ENCODE data around the gene TRMT44.

Gene TRMT44

DNA sequence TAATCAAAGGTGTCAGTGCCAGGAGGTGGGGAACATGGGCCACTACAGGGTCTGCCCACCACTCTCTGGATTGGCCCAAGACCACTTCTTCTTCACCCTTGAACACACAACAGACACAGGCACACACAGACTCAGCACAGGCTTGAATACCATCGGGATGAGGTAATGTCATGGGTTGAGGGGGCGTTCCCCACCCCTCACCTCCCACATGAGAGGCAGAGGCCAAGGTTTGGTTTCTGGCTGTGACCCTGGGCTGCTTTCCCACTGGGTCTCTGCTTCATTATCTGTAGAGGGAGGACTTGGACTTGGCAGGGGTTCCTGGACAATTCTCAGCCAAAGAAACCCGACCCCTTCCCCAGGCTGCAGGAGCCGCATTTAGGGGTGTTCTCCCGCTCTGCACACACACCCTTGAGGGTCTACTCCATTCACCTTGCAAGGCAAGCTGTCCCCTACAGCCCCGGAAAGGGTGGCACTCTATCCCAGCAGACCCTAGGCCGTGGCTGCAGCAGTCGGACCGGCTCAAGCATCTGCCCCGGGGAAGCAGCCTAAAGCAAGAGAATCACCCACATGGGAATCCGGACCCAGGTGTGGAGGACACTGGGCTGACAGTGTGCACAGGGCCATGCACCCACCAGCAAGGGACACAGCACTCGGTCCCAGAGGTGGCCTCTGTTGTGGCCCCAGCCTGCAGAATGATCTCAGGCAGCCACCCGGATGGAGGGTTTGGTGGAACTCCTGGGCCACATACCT, 62.4 kb downstream of the TRMT44 start:
- peaks cover 42% of the 10 kb centered on the region for H3K4me1 ChIP-seq (ENCODE audit: insufficient read depth, low read length)
- no peaks in the 10 kb centered on the region for H3K9me3 ChIP-seq (ENCODE audit: low read length)
- H3K27ac ChIP-seq (ENCODE audit: low read depth, low read length): no peak overlapping the region
- no peak overlapping the region for H3K9ac ChIP-seq (ENCODE audit: low read length)
- H3K4me3 ChIP-seq (ENCODE audit: low read depth in 1 of 2, low read length in 2 of 2): no peak overlapping the region
- H3K36me3 ChIP-seq (ENCODE audit: insufficient read depth, low read length): no peaks in the 10 kb centered on the region
- no peaks in the 10 kb centered on the region for H3K27me3 ChIP-seq (ENCODE audit: control insufficient read depth in 1 of 2, insufficient read depth in 2 of 2, low read length in 2 of 2)

DNA sequence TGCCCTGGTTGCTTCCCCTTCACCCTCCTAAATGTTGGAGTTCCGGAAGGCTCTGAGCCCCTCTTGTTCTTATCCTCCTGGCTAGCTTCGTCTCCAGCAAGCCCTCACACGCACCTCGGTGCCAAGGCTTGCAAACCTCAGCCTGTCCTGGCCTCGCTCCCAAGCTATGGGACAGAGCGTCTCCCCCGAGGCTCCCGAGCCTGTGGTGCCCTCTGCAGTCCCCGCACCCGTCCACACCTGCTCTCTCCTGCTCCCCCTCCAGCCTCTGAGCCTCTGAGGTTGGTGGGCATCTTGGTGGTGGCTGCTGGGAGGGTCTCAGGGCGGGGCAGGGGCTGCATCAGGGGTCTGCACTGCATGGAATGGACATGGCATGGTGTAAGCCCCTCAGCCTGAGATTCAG, 63.2 kb downstream of the TRMT44 start:
- H3K27me3 ChIP-seq (ENCODE audit: control insufficient read depth in 1 of 2, insufficient read depth in 2 of 2, low read length in 2 of 2): no peaks in the 10 kb centered on the region
- no peak overlapping the region for H3K4me3 ChIP-seq (ENCODE audit: low read depth in 1 of 2, low read length in 2 of 2)
- H3K27ac ChIP-seq (ENCODE audit: low read depth, low read length): no peak overlapping the region
- no peaks in the 10 kb centered on the region for H3K9me3 ChIP-seq (ENCODE audit: low read length)
- no peak overlapping the region for H3K9ac ChIP-seq (ENCODE audit: low read length)
- H3K4me1 ChIP-seq (ENCODE audit: insufficient read depth, low read length): peaks cover 42% of the 10 kb centered on the region
- no peaks in the 10 kb centered on the region for H3K36me3 ChIP-seq (ENCODE audit: insufficient read depth, low read length)

DNA sequence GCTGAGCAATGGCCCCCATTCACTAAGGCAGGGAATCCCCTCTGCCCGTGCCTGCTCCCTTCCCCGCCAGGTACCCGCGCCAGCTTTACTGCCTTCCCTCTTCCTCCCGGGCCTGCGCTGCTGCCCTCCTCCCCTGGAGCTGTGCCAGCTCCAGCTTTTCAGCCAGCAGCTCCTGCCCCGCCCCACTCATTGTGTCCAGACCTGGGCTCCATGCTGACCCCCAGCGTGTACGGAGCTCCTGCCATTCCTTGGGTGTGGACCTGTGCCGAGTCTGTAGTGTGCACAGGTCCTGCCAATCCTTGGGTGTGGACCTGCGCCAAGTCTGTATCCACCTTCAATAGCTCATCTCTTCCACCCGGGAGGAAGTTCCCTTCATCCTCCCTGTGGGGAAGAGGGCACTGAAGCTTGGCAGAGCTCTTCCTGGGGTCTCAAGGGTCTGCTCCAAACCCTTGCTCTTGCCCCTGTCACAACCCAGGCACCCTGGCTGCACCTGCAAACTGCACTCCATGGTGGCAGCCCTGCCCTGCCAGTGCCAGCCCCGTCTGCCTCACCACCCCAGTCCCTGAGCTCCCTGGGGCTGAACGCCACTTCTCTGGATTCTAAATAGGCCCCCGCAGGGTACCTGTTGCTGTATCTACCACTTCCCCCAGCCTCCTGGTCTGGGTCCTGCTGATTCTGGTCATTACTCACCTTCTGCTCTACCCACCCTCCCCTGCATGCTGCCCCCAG, 63.9 kb downstream of the TRMT44 start:
- Histone ChIP-seq H3K36me3 (ENCODE audit: insufficient read depth, low read length) (no peaks in the 10 kb centered on the region), H3K4me1 (ENCODE audit: insufficient read depth, low read length) (peaks cover 42% of the 10 kb centered on the region)

DNA sequence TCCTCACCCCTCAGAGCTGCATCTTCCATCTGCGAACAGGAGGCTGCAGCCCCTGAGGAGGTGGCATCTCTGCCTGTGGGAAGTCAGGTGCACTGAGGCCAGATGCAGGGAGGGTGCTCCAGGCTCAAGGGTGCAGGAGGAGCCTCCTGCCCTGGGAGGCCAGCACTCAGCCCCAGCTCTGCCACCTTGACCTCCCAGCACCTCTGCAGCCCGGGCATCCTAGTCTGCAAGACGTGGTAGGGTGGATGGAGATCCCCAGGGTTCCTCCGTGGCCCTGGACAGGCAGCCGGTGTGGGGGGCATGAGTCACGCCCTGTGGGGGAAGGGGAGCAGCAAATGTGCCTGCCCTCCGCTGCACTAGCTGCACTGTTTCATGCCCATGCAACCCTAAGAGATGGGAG, 64.7 kb downstream of the TRMT44 start:
- H3K4me1 ChIP-seq (ENCODE audit: insufficient read depth, low read length): peaks cover 42% of the 10 kb centered on the region
- H3K27ac ChIP-seq (ENCODE audit: low read depth, low read length): no peak overlapping the region
- H3K36me3 ChIP-seq (ENCODE audit: insufficient read depth, low read length): no peaks in the 10 kb centered on the region
- H3K27me3 ChIP-seq (ENCODE audit: control insufficient read depth in 1 of 2, insufficient read depth in 2 of 2, low read length in 2 of 2): no peaks in the 10 kb centered on the region
- no peak overlapping the region for H3K9ac ChIP-seq (ENCODE audit: low read length)
- H3K4me3 ChIP-seq (ENCODE audit: low read depth in 1 of 2, low read length in 2 of 2): no peak overlapping the region
- no peaks in the 10 kb centered on the region for H3K9me3 ChIP-seq (ENCODE audit: low read length)

More for the DNA sequence above, 63.9 kb downstream of the TRMT44 start:
- Histone ChIP-seq H3K9me3 (ENCODE audit: low read length) (no peaks in the 10 kb centered on the region), H3K4me3 (ENCODE audit: low read depth in 1 of 2, low read length in 2 of 2) (no peak overlapping the region), H3K27ac (ENCODE audit: low read depth, low read length) (no peak overlapping the region), H3K27me3 (ENCODE audit: control insufficient read depth in 1 of 2, insufficient read depth in 2 of 2, low read length in 2 of 2) (no peaks in the 10 kb centered on the region), H3K9ac (ENCODE audit: low read length) (no peak overlapping the region)

DNA sequence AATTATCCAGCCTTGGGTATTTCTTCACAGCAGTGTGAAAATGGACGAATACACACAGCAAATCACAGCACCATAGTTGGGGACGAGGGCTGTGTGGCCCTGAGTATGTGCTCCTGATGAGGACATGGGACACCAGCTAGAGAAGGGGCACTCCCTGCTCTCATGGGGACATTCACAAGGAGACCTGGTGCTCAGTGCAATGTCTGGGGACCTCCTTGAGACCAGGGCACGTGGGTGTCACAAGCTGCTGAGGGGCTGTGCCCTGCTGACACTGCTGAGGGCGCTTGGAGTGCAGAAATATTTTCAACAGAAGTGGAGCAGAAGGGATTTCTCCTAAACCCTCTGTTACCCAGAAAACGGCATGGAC, 65.4 kb downstream of the TRMT44 start:
- no peak overlapping the region for H3K9ac ChIP-seq (ENCODE audit: low read length)
- no peak overlapping the region for H3K4me3 ChIP-seq (ENCODE audit: low read depth in 1 of 2, low read length in 2 of 2)
- peak overlapping the region; percentile 70 for H3K27ac ChIP-seq (ENCODE audit: low read depth, low read length)
- no peaks in the 10 kb centered on the region for H3K36me3 ChIP-seq (ENCODE audit: insufficient read depth, low read length)
- no peaks in the 10 kb centered on the region for H3K27me3 ChIP-seq (ENCODE audit: control insufficient read depth in 1 of 2, insufficient read depth in 2 of 2, low read length in 2 of 2)
- peaks cover 42% of the 10 kb centered on the region for H3K4me1 ChIP-seq (ENCODE audit: insufficient read depth, low read length)
- H3K9me3 ChIP-seq (ENCODE audit: low read length): no peaks in the 10 kb centered on the region

DNA sequence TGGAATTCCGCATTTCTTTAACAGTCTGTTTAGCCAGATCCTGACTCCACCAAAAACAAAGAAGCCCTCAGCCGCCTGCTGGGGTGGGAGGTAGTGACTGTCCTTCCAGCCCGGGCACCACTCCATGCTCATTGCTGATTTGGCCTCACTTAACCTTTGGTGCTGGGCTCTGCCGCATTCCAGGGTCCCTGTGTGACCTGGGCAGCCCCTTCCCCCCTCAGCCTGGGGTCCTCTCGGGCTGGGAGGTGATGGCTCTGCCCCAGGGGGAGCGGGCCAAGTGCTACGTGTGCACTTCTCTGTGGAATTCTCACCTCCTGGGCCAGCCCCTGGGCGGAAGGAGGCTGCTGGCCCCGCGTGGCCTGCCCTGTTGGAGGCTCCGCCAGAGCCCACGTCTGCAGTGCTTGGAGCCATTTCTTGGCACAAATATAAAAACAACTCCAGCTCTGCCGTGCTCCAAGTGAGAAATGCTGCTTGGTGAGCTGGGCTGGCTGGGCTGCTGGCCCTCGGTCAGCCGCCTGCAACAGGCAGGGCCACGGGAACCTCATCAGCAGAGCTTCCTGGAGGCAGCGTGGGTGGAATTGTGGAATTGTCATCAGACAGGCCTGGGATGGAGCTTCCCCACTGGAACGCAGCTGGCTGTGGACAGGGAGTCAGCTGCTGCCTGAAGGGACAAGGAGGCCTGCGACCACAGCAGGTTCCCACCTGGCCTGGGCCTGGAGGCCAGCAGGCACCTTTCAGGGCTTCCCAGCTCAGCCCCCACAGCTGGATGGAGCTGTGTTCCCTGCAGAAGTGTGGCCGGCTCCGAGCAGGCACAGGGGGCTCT, 66.0 kb downstream of the TRMT44 start:
- Histone ChIP-seq H3K27ac (ENCODE audit: low read depth, low read length) (peak overlapping the region; percentile 70), H3K27me3 (ENCODE audit: control insufficient read depth in 1 of 2, insufficient read depth in 2 of 2, low read length in 2 of 2) (no peaks in the 10 kb centered on the region), H3K9ac (ENCODE audit: low read length) (no peak overlapping the region), H3K36me3 (ENCODE audit: insufficient read depth, low read length) (no peaks in the 10 kb centered on the region), H3K4me1 (ENCODE audit: insufficient read depth, low read length) (peaks cover 42% of the 10 kb centered on the region), H3K9me3 (ENCODE audit: low read length) (no peaks in the 10 kb centered on the region), H3K4me3 (ENCODE audit: low read depth in 1 of 2, low read length in 2 of 2) (no peak overlapping the region)

DNA sequence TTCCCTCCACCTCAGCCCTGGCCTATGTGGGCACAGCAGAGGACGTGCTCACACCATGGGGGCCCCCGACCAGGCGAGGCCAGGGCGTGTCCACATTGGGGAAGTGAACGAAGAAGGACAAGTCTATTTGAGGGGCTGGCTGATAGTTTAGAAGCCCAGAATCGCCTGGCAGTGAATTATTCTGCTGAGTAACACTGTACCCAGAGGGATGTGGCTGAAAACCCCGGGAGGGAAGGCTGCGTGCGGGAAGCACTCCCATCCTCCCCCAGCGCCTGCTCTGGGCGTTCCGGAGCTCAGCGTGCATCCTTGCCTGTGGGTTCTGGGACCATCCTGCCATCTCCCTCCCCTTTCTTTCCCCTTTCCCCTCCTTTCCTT, 66.6 kb downstream of the TRMT44 start:
- peak overlapping the region; percentile 9 for H3K9ac ChIP-seq (ENCODE audit: low read length)
- no peak overlapping the region for H3K4me3 ChIP-seq (ENCODE audit: low read depth in 1 of 2, low read length in 2 of 2)

DNA sequence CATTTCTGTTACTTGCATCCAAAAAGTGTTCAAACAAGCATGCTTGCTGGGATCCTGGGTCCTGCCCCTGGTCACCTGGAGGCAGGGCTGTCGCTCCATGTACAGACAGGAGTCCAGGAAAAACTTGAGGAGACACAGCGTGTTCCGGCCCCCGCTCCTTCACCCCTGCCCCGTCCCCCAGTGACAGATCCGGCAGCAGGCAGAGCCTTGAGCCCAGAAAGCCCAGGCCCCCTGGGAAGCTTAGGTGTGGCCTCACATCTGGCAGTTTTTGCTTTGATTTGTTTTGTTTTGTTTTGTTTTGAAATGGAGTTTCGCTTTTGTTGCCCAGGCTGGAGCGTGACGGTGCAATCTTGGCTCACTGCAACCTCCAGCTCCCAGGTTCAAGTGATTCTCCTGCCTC, 67.0 kb downstream of the TRMT44 start:
- Histone ChIP-seq H3K9me3 (ENCODE audit: low read length) (no peaks in the 10 kb centered on the region), H3K4me3 (ENCODE audit: low read depth in 1 of 2, low read length in 2 of 2) (no peak overlapping the region), H3K9ac (ENCODE audit: low read length) (no peak overlapping the region), H3K27ac (ENCODE audit: low read depth, low read length) (peak overlapping the region; percentile 70), H3K27me3 (ENCODE audit: control insufficient read depth in 1 of 2, insufficient read depth in 2 of 2, low read length in 2 of 2) (no peaks in the 10 kb centered on the region), H3K4me1 (ENCODE audit: insufficient read depth, low read length) (peaks cover 39% of the 10 kb centered on the region), H3K36me3 (ENCODE audit: insufficient read depth, low read length) (no peaks in the 10 kb centered on the region)

More for the DNA sequence above, 66.6 kb downstream of the TRMT44 start:
- Histone ChIP-seq H3K36me3 (ENCODE audit: insufficient read depth, low read length) (no peaks in the 10 kb centered on the region), H3K4me1 (ENCODE audit: insufficient read depth, low read length) (peaks cover 42% of the 10 kb centered on the region), H3K27me3 (ENCODE audit: control insufficient read depth in 1 of 2, insufficient read depth in 2 of 2, low read length in 2 of 2) (no peaks in the 10 kb centered on the region), H3K9me3 (ENCODE audit: low read length) (no peaks in the 10 kb centered on the region), H3K27ac (ENCODE audit: low read depth, low read length) (peak overlapping the region; percentile 70)

DNA sequence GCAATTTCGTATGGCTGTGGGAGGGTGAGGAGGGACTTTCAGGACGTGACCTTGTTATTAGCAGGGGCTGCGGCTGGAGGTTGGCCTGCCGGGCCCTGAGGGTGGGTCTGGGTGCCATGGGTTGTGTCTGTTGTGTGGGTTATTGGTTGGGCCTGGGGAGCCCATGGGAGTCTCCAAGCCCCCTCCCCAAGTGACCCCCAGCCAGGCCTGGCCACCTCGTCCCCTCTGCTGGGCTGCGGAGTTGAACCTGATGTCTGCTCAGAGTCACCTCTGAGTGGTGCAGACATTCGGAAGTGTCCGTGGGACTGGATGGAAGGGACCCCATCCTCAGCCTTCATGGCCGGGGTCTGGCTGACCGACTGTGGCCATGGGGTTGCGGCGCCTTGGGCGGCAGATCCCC, 67.7 kb downstream of the TRMT44 start:
- Histone ChIP-seq H3K9ac (ENCODE audit: low read length) (no peak overlapping the region), H3K4me3 (ENCODE audit: low read depth in 1 of 2, low read length in 2 of 2) (no peak overlapping the region), H3K27me3 (ENCODE audit: control insufficient read depth in 1 of 2, insufficient read depth in 2 of 2, low read length in 2 of 2) (no peaks in the 10 kb centered on the region), H3K4me1 (ENCODE audit: insufficient read depth, low read length) (peaks cover 36% of the 10 kb centered on the region), H3K27ac (ENCODE audit: low read depth, low read length) (no peak overlapping the region), H3K36me3 (ENCODE audit: insufficient read depth, low read length) (no peaks in the 10 kb centered on the region), H3K9me3 (ENCODE audit: low read length) (no peaks in the 10 kb centered on the region)

DNA sequence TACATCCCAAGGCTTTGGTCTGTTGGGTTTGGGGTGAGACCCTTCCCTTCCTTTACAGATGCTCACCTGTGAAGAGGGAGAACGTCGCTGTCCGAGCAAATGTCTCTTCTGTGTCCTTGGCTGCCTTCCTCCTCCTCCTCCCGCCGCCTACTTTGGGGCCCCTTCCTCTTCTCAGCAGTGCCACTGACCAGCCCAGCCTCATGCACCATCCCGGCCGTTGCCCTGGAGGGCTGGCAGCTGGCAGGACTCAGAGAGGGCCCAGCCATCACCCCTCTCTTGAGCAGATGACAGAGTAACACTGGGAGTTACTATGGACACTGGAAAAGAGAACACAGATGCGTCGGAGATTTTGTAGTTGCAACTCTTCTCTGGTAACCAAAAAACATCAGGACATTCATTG, 68.2 kb downstream of the TRMT44 start:
- H3K9ac ChIP-seq (ENCODE audit: low read length): no peak overlapping the region
- H3K4me3 ChIP-seq (ENCODE audit: low read depth in 1 of 2, low read length in 2 of 2): no peak overlapping the region
- H3K9me3 ChIP-seq (ENCODE audit: low read length): no peaks in the 10 kb centered on the region
- H3K4me1 ChIP-seq (ENCODE audit: insufficient read depth, low read length): peaks cover 32% of the 10 kb centered on the region
- no peaks in the 10 kb centered on the region for H3K36me3 ChIP-seq (ENCODE audit: insufficient read depth, low read length)
- H3K27me3 ChIP-seq (ENCODE audit: control insufficient read depth in 1 of 2, insufficient read depth in 2 of 2, low read length in 2 of 2): no peaks in the 10 kb centered on the region
- H3K27ac ChIP-seq (ENCODE audit: low read depth, low read length): no peak overlapping the region

DNA sequence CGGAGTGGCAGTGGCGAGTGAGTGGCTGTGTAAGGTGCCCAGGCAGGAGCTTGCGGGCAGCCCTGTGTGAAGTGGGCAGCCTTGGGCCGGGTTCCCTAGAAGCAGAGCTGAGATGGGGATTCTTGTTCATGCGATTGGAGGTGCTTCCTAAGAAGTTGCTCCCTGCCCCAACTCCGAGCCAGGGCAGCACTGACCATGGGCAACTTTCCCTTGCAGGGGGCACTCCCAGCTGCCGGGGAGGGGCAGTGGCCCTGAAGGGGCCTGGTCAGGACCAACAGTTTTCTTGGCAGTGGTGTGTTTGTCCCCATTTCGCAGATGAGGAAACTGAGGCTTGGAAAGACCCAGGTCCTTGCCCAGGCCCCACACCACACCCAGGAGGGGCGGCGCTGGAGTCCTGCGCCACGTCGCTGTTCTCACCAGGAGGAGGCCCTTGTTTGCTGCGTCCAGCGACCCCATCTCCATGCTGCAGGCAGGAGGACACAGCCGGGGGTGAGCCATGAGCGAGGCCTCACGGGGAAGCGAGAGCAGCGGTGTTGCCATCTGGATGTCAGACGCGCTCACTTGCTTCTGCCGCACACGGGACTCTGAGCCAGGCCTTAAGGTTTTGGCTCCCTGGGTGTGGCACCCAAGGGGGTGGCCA, 68.9 kb downstream of the TRMT44 start:
- Histone ChIP-seq H3K27ac (ENCODE audit: low read depth, low read length) (no peak overlapping the region), H3K4me1 (ENCODE audit: insufficient read depth, low read length) (peaks cover 25% of the 10 kb centered on the region), H3K27me3 (ENCODE audit: control insufficient read depth in 1 of 2, insufficient read depth in 2 of 2, low read length in 2 of 2) (no peaks in the 10 kb centered on the region)

More for the DNA sequence above, 68.9 kb downstream of the TRMT44 start:
- H3K9me3 ChIP-seq (ENCODE audit: low read length): no peaks in the 10 kb centered on the region
- no peak overlapping the region for H3K4me3 ChIP-seq (ENCODE audit: low read depth in 1 of 2, low read length in 2 of 2)
- H3K36me3 ChIP-seq (ENCODE audit: insufficient read depth, low read length): no peaks in the 10 kb centered on the region
- H3K9ac ChIP-seq (ENCODE audit: low read length): no peak overlapping the region
